NCI-H460 (cell line): ENCODE measurements around the gene ZNF391. TPM values are rescaled to one million over a fixed set of nuclear protein-coding genes. Genes with fewer than 3 reads are reported as not detected.
A peak's percentile ranks its signal among the peaks of the same experiment; 100 is the strongest.
"Not testable (repeated sequence)": the region's sequence is repeated elsewhere in the genome, so short reads cannot be mapped to it uniquely, and the experiment has no call there.

Source experiments
- DNase-seq: peaks from one replicate; pipeline ENCODE4 v3.0.0-alpha.2; 2016; ENCODE audit warnings: low read depth; ENCODE audit errors: extremely low read depth
- small RNA-seq, 2 experiments: library from RNA; depleted of rRNA; stranded (forward); fragments of <200 nt; gene quantifications; one replicate each; pipeline ENCODE3, GENCODE V24; 2014
- total RNA-seq: library from RNA; depleted of rRNA; stranded (reverse); fragments of >200 nt; shearing (Covaris generic); gene quantifications from 2 replicates; pipeline ENCODE4 v1.2.3, GENCODE V29; 2014; rRNA removed

Gene ZNF391
- total RNA-seq, 1 experiment from 2014 or later = 5.5 TPM

GRCh38 chr6:27419363-27419762 lies 30.8 kb downstream of the ZNF391 start:
- no peak for DNase-seq

DNA sequence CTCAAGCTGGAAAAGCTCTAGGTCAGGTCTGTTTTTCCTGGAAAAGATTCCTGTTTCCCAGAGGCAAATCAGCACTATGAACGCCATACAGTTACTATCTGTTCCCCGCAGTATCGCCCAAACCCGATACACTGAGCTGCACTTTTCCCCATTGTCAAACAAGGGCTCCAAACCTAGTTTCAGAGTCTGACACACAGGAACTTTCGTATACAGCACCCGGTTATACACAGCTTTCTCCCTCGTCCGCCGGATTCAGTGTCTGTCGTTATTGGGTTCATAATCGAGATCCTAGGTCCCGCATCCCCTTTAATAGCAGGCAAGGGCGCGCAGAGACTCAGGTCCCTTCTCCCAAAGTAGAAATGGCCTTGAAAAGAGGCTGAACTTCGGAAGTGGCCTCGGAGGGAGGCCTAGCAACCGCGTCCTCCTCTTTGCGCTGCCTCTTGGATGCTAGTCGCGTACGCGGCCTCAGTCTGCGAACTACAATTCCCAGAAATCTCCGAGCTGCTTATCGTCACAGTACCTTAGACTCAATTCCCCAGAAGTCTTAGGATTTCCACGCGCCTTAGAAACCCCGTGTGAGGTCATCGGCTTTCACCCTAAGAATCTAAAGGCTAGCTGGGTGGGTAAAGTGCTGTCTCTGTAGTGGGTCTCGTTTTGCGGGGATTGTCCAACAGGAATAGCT lies 34.2 kb downstream of the ZNF391 start:
- DNase-seq = no peak

DNA sequence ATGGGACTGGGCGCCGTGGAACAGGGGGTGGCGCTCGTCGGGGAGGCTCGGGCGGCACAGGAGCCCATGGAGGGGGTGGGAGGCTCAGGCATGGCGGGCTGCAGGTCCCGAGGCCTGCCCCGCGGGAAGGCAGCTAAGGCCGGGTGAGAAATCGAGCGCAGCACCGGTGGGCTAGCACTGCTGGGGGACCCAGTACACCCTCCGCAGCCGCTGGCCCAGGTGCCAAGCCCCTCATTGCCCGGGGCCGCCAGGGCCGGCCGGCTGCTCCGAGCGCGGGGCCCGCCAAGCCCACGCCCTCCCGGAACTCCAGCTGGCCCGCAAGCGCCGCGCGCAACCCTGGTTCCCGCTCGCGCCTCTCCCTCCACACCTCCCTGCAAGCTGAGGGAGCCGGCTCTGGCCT lies 36.3 kb downstream of the ZNF391 start:
- DNase-seq = not testable (repeated sequence)

- DNase-seq = no peak
Measured at GRCh38 chr6:27426045-27426620, 37.6 kb downstream of the ZNF391 start.

DNA sequence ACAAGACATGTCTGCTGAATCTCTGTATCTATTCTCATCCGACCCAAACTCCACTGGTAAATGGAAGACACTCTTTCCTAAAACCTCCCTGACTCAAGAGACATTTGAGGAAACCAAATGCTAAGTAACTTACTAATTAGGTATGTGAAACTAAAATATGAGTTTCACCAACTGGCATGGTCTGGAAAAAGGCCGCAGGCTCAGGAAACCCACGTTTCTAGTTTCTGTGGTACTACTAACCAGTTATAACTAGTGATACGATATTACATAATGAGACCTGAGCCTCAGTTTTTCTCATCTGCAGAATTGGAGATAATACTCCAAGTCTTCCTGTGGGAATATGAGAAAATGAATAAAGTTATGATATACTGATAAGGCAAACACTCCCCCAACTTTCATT lies 39.9 kb downstream of the ZNF391 start:
- no peak for DNase-seq

GRCh38 chr6:27428966-27429365 lies 40.4 kb downstream of the ZNF391 start:
- no peak for DNase-seq

DNA sequence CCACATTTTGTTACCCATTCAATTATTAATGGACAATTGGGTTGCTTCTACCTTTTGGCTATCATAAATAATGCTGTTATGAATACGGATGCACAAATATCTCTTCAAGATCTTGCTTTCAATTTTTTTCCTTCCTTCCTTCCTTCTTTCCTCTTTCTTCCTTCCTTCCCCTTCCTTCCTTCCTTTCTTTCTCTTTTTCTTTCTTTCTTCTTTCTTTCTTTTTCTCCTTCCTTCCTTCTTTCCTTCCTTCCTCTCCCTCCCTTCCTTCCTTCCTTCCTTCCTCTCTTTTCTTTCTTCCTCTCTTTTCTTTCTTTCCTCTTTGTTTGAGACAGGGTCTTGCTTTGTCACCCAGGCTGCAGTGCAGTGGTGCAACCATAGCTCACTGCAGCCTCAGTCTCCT lies 45.2 kb downstream of the ZNF391 start:
- DNase-seq = no peak

- DNase-seq = no peak
Measured at GRCh38 chr6:27439371-27439770, 50.8 kb downstream of the ZNF391 start.

DNA sequence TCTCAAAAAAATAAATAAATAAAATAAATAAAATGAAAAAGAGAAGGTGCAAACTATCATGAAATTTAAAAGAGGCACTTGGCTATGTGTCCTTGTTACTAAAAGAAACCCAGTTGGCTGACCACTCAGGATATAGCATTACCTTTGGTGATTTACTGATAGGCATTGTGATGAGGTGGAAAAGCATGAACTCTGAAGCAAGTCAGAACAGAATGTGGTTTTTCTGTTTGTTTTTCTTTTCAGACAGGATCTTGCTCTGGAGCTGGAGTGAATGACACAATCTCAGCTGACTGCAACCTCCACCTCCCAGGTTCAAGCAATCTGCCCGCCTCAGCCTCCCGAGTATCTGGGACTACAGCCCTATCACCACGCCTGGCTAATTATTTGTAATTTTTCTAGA lies 52.4 kb downstream of the ZNF391 start:
- DNase-seq = no peak

DNA sequence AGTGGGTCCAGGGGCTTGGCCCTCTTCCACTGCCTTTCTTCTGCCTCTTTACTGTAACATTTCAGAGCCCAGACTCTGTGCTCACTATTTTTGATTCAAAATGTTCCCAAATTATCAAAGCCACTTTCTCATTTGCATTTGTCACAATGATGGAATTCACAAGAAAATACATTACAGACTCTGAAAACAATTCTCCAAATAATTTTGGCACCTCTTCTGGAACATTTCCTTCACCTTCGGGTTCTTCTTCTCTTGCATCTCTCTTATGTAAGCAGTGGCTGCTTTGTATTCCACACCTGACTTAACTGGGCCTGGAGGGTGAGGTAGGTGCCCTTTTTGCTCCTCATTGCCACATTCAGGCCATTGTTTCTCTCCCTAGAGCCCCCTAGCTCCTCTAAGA lies 54.4 kb downstream of the ZNF391 start:
- no peak for DNase-seq

- DNase-seq = no peak
Measured at GRCh38 chr6:27448456-27448855, 59.9 kb downstream of the ZNF391 start.

DNA sequence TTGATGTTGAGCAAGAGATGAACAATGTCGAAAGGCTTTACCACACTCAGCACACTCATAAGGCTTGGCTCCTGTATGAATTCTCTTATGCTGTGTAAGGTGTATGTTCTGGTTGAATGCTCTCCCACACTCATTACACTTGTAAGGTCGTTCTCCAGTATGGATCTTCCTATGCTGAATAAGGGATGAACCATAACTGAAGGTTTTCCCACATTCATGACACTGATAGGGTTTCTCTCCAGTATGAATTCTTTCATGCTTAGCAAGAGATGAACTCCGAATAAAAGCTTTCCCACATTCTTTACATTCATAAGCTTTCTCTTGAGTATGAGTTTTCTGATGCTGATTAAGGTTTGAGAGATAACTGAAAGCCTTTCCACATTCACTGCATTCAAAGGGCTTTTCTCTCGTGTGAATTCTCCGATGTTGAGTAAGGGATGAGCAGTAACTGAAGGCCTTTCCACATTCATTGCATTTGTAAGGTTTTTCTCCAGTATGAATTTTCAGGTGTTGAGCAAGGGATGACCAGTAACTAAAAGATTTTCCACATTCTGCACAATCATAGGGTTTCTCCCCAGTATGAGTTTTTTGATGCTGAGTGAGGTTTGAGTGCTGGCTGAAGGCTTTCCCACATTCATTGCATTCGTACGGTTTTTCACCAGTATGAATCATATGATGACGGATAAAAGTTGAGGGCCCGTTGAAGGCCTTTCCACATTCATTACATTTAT lies 63.3 kb downstream of the ZNF391 start:
- no peak for DNase-seq

GRCh38 chr6:27452496-27452897 lies 63.9 kb downstream of the ZNF391 start:
- DNase-seq = peak; percentile 14

Small RNAs within 50 kb of the gene (small RNA-seq; reads per million reads assigned to genes)
- gene MCFD2P1 = 0 reads per million in 2 experiments

Other genes starting within 250 kb of the ZNF391 start
- gene PRSS16, start 141.1 kb upstream of the ZNF391 start, total RNA-seq = 4.1 and 5.0 TPM in 2 replicates
- not detected in 2 replicates for gene POM121L2, start 76.5 kb upstream of the ZNF391 start, total RNA-seq
- gene ZNF184, start 84.3 kb downstream of the ZNF391 start, total RNA-seq = 10.9 and 15.3 TPM in 2 replicates